HG02885 (cell line): ENCODE data around the gene AVPI1.
"Not testable (repeated sequence)": the region's sequence is repeated elsewhere in the genome, so short reads cannot be mapped to it uniquely, and the experiment has no call there.

ENCODE experiments used
- ATAC-seq: cut with Tn5 transposase; IDR thresholded peaks from one replicate; pipeline ENCODE4 v1.9.1; 2021; ENCODE audit warnings: mild to moderate bottlenecking; ENCODE audit not compliant: unreplicated experiment, poor library complexity

Gene AVPI1

GRCh38 chr10:97684368-97684713 is 2.7 kb downstream of the AVPI1 start:
- not testable (repeated sequence) for ATAC-seq

- ATAC-seq = no peak
Observed at GRCh38 chr10:97683556-97684367, 3.3 kb downstream of the AVPI1 start.

GRCh38 chr10:97682042-97682441 is 5.0 kb downstream of the AVPI1 start:
- ATAC-seq = no peak

- no peak for ATAC-seq
Observed at GRCh38 chr10:97679594-97679993, 7.4 kb downstream of the AVPI1 start.

- peak; percentile 74 for ATAC-seq
Observed at GRCh38 chr10:97676770-97677581, 10.1 kb downstream of the AVPI1 start.

DNA sequence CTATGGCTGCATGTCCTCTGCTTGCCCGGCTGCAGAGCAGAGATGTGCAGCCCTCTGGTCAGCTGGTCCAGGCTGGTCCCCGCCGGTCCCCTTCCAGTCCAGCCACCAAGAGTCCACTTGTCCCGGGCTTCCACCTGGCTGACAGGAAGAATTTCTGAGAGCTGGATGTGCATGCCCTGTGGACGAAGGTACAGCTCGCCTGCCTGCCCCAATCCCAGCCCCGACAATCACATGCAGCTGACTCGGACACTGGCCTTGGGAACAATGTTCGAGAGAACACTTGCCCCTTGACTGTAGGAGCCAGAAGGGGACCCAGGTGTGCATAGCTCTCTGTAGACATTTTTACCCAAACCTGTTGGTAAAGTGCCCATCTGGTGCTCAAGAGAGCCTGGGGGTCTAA is 11.8 kb downstream of the AVPI1 start:
- ATAC-seq = no peak

GRCh38 chr10:97673736-97674525 is 13.1 kb downstream of the AVPI1 start:
- no peak for ATAC-seq

GRCh38 chr10:97669571-97669970 is 17.5 kb downstream of the AVPI1 start:
- ATAC-seq = no peak

- ATAC-seq = no peak
Observed at GRCh38 chr10:97667463-97667862, 19.6 kb downstream of the AVPI1 start.

DNA sequence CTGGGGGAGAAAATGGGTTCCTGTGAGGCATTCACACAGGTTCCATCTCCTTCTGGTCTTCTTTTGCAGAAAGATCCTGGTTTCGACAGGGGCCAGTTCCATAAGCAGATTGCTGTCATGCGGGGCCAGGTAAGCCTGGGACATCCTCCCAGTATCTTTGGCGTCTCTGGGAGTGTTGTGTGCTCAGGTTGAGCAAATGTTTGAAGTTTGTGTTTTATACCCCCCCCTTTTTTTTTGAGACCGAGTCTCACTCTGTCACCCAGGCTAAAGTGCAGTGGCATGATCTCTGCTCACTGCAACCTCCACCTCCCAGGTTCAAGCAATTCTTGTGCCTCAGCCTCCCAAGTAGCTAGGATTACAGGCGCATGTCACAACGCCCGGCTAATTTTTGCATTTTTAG is 20.0 kb downstream of the AVPI1 start:
- no peak for ATAC-seq

- no peak for ATAC-seq
Observed at GRCh38 chr10:97664282-97664850, 22.7 kb downstream of the AVPI1 start.

DNA sequence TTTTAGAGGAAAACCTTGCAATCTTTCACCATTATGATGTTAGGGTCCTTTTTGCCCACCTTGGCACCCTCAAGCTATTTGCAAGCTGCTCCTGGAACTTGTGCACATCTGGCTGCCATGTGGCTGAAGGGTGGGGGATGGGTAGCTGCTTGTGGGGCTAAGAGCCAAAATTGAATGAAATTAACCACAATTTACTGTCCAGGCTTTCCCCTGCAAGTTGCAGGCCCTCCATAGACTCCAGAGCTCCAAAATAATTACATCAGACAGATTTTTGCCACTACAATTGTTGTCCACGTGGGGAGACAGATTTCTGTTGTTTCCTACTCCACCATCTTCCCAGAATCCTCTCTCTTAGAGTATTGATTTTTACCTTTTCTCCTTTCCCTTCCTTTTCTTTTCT is 27.5 kb downstream of the AVPI1 start:
- ATAC-seq = no peak

GRCh38 chr10:97656777-97657176 is 30.3 kb downstream of the AVPI1 start:
- no peak for ATAC-seq

DNA sequence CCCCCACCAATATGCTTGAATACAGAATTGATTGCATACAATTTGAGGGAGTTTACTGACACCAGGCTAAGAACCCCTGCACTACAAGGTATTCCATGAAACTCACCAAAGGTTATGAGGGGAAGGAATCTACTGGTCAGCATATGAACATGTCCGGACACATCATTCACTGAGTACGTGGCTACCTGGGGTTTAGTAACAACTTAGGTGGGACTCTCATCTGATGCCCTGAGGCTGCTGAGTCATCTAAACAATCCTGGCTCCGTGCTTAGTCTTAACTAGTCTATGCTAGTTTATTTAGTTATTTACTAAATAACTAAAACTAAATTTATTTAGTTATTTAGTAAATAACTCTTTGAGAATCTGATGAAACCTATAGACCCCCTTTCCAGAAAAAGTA is 35.3 kb downstream of the AVPI1 start:
- ATAC-seq = no peak

GRCh38 chr10:97650726-97651125 is 36.3 kb downstream of the AVPI1 start:
- no peak for ATAC-seq

- ATAC-seq = not testable (repeated sequence)
Observed at GRCh38 chr10:97649405-97649750, 37.7 kb downstream of the AVPI1 start.

DNA sequence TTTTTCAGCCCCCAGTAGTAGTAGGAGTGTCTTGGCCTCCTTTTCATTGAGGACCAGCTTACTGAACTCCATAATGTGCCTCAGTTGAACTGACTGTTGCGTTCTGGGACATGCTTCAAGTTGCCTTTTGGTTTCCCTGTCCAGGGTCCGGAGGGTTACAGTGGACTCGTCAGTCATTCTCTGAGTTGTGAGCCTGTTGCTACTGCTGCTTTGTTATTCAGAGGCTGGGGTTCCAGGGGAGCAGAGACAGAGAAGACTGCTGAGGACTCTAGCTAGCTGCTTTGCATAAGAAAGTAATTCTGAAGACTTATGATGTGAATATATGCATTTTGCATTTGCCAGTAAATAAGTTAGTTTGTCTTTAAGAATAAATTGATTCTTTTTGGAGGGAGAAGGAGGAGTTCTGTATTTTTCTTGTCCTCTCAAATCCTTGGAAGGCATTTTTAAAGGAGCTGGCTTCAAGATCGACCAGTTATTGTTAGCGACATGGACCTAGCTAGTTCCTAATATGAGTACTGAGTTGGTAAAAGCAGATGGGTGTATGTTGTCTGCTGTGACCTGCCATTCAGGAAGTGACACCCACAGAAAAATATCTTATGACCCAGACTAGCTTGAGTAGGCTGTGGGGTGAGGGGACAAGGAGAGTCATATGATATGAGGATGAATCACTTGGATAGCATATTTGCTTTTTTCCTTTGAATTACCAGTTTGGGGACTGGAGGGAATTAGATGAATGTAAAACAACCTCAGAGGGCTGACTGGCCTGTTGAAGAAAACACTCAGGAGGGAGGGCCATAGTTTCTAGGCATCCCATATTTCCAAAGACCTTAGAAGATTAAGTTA is 38.3 kb downstream of the AVPI1 start:
- ATAC-seq = peak; percentile 98

DNA sequence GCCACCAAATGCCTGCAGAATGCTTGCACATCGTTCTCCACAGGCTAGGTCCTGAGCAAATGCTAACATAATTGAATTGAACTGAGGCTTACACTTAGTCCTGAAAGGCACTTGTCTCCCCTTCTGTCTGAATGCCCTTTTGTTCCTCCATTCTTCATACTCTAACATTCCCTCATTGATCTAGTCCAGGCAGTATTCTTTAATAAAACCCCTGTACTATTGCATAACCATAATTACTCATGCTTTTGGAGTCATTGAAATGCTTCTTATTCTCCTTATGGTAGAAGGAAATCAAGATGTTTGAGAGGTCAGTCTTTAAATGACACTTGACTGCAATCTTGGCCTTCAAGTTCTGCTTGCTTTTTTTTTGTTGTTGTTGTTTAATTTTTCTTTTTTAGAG is 39.5 kb downstream of the AVPI1 start:
- ATAC-seq = no peak

- ATAC-seq = no peak
Observed at GRCh38 chr10:97644936-97645335, 42.1 kb downstream of the AVPI1 start.
